HepG2 (cell line): ENCODE measurements around the gene UACA. TPM values are rescaled to one million over a fixed set of nuclear protein-coding genes. Genes with fewer than 3 reads are reported as not detected.

Experiments
- ATAC-seq: fragments of 200-7000 bp; cut with Tn5 transposase; 3 replicates; pipeline ENCODE4 v1.9.1; 2020; ENCODE audit warnings: mild to moderate bottlenecking, moderate library complexity
- BruUV-seq: library from RNA; stranded (reverse); fragments of 400-500 nt; replicated peaks from 2 replicates; lab custom pipeline; 2021; lab: Mats Ljungman, UMichigan
- CTCF ChIA-PET: fragments of 300-600 bp; formaldehyde crosslinking; extraction: SDS; loops from one replicate; lab custom pipeline; 2021; ENCODE audit warnings: low total read pairs, inconsistent platforms, low intra/inter-chr PET ratio; lab: Yijun Ruan, JAX
- POLR2A ChIA-PET: fragments of 350-600 bp; sonication (Branson Sonifier 250); formaldehyde crosslinking; loops from one replicate; lab custom pipeline; 2020; ENCODE audit warnings: antibody characterized with exemption, inconsistent platforms; lab: Yijun Ruan, JAX
- DNase-seq: peaks from one replicate; pipeline ENCODE4 v3.0.0-alpha.2; 2015; ENCODE audit warnings: low spot score
- FAIRE-seq: peaks from 3 replicates; lab custom pipeline; 2011; peaks lifted over from hg19 to GRCh38; lab: Jason Lieb, UNC
- H2AFZ ChIP-seq: one replicate; pipeline ENCODE4 v1.6.1; 2011; ENCODE audit warnings: low read length, inconsistent platforms
- H3K27ac ChIP-seq: fragments of 300-600 bp; 3 replicates; pipeline ENCODE4 v1.8.0; 2011; ENCODE audit warnings: mixed run types, mild to moderate bottlenecking, mixed read lengths, low read length, inconsistent platforms; ENCODE audit not compliant: insufficient read depth; ENCODE audit errors: extremely low read length
- H3K27me3 ChIP-seq, 2 experiments: fragments of 200-600 bp in 1 of 2; 2 replicates in 1 of 2; 3 replicates in 1 of 2; pipeline versions ENCODE4 v1.6.0 to v1.8.0; 2011; ENCODE audit warnings: low read length in 2 of 2, mild to moderate bottlenecking in 2 of 2, moderate library complexity in 2 of 2, inconsistent platforms in 1 of 2; ENCODE audit not compliant: insufficient read depth in 2 of 2, control insufficient read depth in 1 of 2
- H3K36me3 ChIP-seq, 2 experiments: fragments of 200-600 bp in 1 of 2; replicated peaks in 1 of 2; 2 replicates in 1 of 2; 3 replicates in 1 of 2; pipeline versions ENCODE4 v1.5.1 to v1.8.0; 2011; ENCODE audit warnings: low read length in 2 of 2, inconsistent platforms in 1 of 2; ENCODE audit not compliant: insufficient read depth in 2 of 2, control insufficient read depth in 1 of 2
- H3K4me1 ChIP-seq: 2 replicates; pipeline ENCODE4 v1.5.1; 2012; ENCODE audit warnings: low read length, inconsistent platforms; ENCODE audit not compliant: insufficient read depth
- H3K4me2 ChIP-seq: 2 replicates; pipeline ENCODE4 v1.6.0; 2011; ENCODE audit warnings: low read depth, low read length, inconsistent platforms
- H3K4me3 ChIP-seq, 3 experiments: fragments of 200-600 bp in 1 of 3; sonication (generic), shearing (Covaris generic) in 1 of 3; replicated peaks in 1 of 3; 2 replicates each; pipeline ENCODE4 v1.5.1; 2011 to 2016; ENCODE audit warnings: low read length in 3 of 3, inconsistent platforms in 2 of 3, low read depth in 2 of 3, mild to moderate bottlenecking in 2 of 3, control low read depth in 1 of 3, mixed read lengths in 1 of 3; ENCODE audit not compliant: insufficient read depth in 1 of 3
- H3K79me2 ChIP-seq: one replicate; pipeline ENCODE4 v1.6.1; 2011; ENCODE audit warnings: low read length, inconsistent platforms; ENCODE audit not compliant: insufficient read depth
- H3K9ac ChIP-seq: 2 replicates; pipeline ENCODE4 v1.6.0; 2011; ENCODE audit warnings: mild to moderate bottlenecking, low read depth, low read length, inconsistent platforms; ENCODE audit not compliant: insufficient read depth
- H3K9me3 ChIP-seq: 2 replicates; pipeline ENCODE4 v1.5.1; 2012; ENCODE audit warnings: mild to moderate bottlenecking, low read length
- H4K20me1 ChIP-seq: 2 replicates; pipeline ENCODE4 v1.6.0; 2011; ENCODE audit warnings: inconsistent platforms, mild to moderate bottlenecking, low read length, moderate library complexity; ENCODE audit not compliant: insufficient read depth
- AKAP8 ChIP-seq: sonication (generic); formaldehyde crosslinking; IDR thresholded peaks from 2 replicates; pipeline ENCODE4 v1.5.1; 2020; ENCODE audit warnings: mild to moderate bottlenecking, missing genetic modification reagents
- HDAC6 ChIP-seq: fragments of 200-600 bp; sonication (generic); IDR thresholded peaks from 2 replicates; pipeline ENCODE4 v1.7.0; 2017; ENCODE audit warnings: mild to moderate bottlenecking, antibody characterized with exemption, low read length, low read depth
- SCMH1 ChIP-seq: sonication (generic); formaldehyde crosslinking; IDR thresholded peaks from 2 replicates; pipeline ENCODE4 v1.9.0; 2021; ENCODE audit warnings: missing genetic modification reagents, mild to moderate bottlenecking, borderline replicate concordance
- SETDB1 ChIP-seq: sonication (generic); formaldehyde crosslinking; IDR thresholded peaks from 2 replicates; pipeline ENCODE4 v1.5.1; 2020; ENCODE audit warnings: missing genetic modification reagents, mild to moderate bottlenecking, borderline replicate concordance
- WGBS: methylation state at CpG from one replicate; pipeline ENCODE4 v1.1.6; 2017; ENCODE audit warnings: low lambda C conversion rate; 5-methylcytosine and 5-hydroxymethylcytosine counted together
- in situ Hi-C: cut with HindIII; loops from 2 replicates; pipeline ENCODE4 v1.10.0; 2017; ENCODE audit warnings: low pct_unique_long_range_greater_than_20kb; ENCODE audit not compliant: extremely low pct_ligation_motif_present
- intact Hi-C: fragments of 100-400 bp; cut with micrococcal nuclease; formaldehyde crosslinking; loops from one replicate; pipeline ENCODE4 v1.10.0; 2022; ENCODE audit not compliant: unreplicated experiment
- polyA plus RNA-seq, 8 experiments: library from polyadenylated mRNA; depleted of rRNA in 3 of 8; stranded (reverse) in 7 of 8; unstranded in 1 of 8; fragments of >200 nt; fragmentation: Illumina TruSeq in 4 of 8; extraction: Trizol in 4 of 8; gene quantifications; 2 replicates each; pipeline versions ENCODE4 v1.2.1 to v1.2.3, GENCODE V29; 2011 to 2016; ENCODE audit warnings: low read depth in 4 of 8, missing spikeins in 1 of 8, mixed read lengths in 1 of 8; ENCODE audit not compliant: insufficient read depth in 1 of 8
- total RNA-seq, 5 experiments: library from RNA; depleted of rRNA; stranded (reverse); fragments of >200 nt; fragmentation: Illumina TruSeq; extraction: Trizol; gene quantifications; 2 replicates each; pipeline ENCODE4 v1.2.3, GENCODE V29; 2016; ENCODE audit warnings: low read depth in 1 of 5
- TF ChIP-seq, protein P1 (sequence below): sonication (generic); formaldehyde crosslinking; IDR thresholded peaks from 2 replicates; pipeline ENCODE4 v1.5.1; 2020; ENCODE audit warnings: mild to moderate bottlenecking, missing genetic modification reagents, moderate library complexity
- TF ChIP-seq, protein P2 (sequence below): sonication (generic); formaldehyde crosslinking; IDR thresholded peaks from 2 replicates; pipeline ENCODE4 v1.5.0; 2020; ENCODE audit warnings: mild to moderate bottlenecking, missing genetic modification reagents, moderate library complexity
- TF ChIP-seq, protein P3 (sequence below), 2 experiments: sonication (generic) in 1 of 2; formaldehyde crosslinking in 1 of 2; IDR thresholded peaks; 2 replicates each; pipeline versions ENCODE4 v1.4.0 to v1.6.1; 2016 to 2020; ENCODE audit warnings: borderline replicate concordance in 1 of 2, low read depth in 1 of 2, mild to moderate bottlenecking in 1 of 2, missing genetic modification reagents in 1 of 2

UACA gene
- total and polyA plus RNA-seq, 2 of the 13 experiments (the other 11 are each of a cell fraction or from before 2014, with no cell fraction given) = 17.8 to 39.2 TPM

DNA sequence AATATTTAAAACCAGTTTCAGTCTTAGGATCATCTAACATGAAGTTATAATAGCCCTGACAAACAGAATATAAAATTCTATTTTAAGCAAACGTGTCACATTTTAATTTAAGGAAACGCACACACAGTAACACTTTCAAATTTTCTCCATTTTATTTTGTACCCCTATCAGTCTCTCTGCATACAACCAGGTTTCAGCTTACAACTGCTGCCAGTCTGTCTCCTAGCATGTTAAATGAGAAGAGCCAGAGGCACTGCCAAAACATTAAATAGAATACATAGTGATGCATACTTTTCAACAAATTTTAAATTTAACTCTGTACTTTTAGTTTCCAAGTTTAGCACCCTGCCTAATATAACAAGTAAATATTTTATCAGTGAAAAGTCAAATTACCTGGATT lies 60.8 kb downstream of the UACA start:
- intact Hi-C loops = no loop called here
- ChIA-PET POLR2A (no interaction called here), CTCF (no interaction called here)
- Histone ChIP-seq H3K79me2 (peaks cover 3% of the 10 kb centered on the region), H3K4me3 (no peak overlapping the region), H3K27ac (no peak overlapping the region), H3K9ac (no peak overlapping the region), H3K27me3 (no peaks in the 10 kb centered on the region), H2AFZ (no peak overlapping the region), H3K4me2 (no peak overlapping the region), H3K4me1 (peaks cover 16% of the 10 kb centered on the region), H4K20me1 (peaks cover 3% of the 10 kb centered on the region; the same call in 1 of the 2 replicates), H3K9me3 (no peaks in the 10 kb centered on the region), H3K36me3 (no peaks in the 10 kb centered on the region)
- in situ Hi-C loops = no loop called here
- no peak for FAIRE-seq
- BruUV-seq = no TSS peak
- DNase-seq = no peak
- 98% methylated on average over 2 of the region's 2 CpGs for WGBS
- no peak for ATAC-seq
- no peak for TF ChIP-seq SETDB1

DNA sequence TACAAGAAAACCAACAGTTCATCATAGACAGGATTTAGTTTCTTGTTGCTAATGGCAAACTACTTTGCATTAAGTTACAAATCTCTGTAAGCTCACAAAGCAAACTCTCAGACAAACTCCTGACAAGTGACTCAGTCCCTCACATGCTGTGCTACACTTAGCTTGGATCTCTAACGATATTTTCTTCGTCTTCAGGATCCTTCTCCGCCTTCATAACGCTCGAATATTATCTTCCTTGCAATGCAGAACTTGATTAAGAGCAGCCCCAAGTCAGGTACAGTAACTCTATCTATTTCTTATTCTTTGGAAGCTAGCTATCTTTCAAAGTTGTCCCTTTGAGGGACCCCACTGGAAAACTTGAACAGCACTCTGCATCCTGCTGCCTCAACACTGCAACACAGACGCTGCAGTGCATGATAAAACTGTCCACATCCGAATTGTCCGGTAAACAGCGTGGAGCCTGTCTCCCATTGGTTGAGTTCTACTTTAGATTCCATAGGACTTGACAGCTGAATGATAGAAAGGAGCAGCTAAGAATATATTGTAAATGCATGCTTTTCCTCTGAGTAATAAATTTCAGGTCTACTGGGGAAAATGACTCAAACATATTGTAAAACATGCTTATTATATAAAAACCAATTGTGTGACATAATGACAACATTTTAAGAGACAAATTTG lies 61.3 kb downstream of the UACA start:
- ATAC-seq (no peak), DNase-seq (no peak), FAIRE-seq (no peak)
- H4K20me1 ChIP-seq = peaks cover 3% of the 10 kb centered on the region; the same call in 1 of the 2 replicates
- H3K4me1 ChIP-seq = peaks cover 16% of the 10 kb centered on the region
- no peak overlapping the region for H2AFZ ChIP-seq
- 95% methylated on average over 9 of the region's 9 CpGs for WGBS
- peaks cover 0 to 2% of the 10 kb centered on the region in 2 experiments; a peak in 1 of 5 replicates for H3K36me3 ChIP-seq
- H3K4me3 ChIP-seq = no peak overlapping the region
- in situ Hi-C loops = no loop called here
- intact Hi-C loops = no loop called here
- H3K79me2 ChIP-seq = peaks cover 3% of the 10 kb centered on the region
- ChIA-PET POLR2A (no interaction called here), CTCF (no interaction called here)
- H3K4me2 ChIP-seq = no peak overlapping the region
- no TSS peak for BruUV-seq
- no peaks in the 10 kb centered on the region for H3K27me3 ChIP-seq
- H3K9me3 ChIP-seq = no peaks in the 10 kb centered on the region
- H3K27ac ChIP-seq = no peak overlapping the region
- no peak overlapping the region for H3K9ac ChIP-seq
- TF ChIP-seq, protein P1, sequence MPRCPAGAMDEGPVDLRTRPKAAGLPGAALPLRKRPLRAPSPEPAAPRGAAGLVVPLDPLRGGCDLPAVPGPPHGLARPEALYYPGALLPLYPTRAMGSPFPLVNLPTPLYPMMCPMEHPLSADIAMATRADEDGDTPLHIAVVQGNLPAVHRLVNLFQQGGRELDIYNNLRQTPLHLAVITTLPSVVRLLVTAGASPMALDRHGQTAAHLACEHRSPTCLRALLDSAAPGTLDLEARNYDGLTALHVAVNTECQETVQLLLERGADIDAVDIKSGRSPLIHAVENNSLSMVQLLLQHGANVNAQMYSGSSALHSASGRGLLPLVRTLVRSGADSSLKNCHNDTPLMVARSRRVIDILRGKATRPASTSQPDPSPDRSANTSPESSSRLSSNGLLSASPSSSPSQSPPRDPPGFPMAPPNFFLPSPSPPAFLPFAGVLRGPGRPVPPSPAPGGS (CRISPR knock-in tag) = no peak
- no peak for TF ChIP-seq AKAP8 (CRISPR knock-in tag)
- TF ChIP-seq SCMH1 = no peak
- TF ChIP-seq, protein P2, sequence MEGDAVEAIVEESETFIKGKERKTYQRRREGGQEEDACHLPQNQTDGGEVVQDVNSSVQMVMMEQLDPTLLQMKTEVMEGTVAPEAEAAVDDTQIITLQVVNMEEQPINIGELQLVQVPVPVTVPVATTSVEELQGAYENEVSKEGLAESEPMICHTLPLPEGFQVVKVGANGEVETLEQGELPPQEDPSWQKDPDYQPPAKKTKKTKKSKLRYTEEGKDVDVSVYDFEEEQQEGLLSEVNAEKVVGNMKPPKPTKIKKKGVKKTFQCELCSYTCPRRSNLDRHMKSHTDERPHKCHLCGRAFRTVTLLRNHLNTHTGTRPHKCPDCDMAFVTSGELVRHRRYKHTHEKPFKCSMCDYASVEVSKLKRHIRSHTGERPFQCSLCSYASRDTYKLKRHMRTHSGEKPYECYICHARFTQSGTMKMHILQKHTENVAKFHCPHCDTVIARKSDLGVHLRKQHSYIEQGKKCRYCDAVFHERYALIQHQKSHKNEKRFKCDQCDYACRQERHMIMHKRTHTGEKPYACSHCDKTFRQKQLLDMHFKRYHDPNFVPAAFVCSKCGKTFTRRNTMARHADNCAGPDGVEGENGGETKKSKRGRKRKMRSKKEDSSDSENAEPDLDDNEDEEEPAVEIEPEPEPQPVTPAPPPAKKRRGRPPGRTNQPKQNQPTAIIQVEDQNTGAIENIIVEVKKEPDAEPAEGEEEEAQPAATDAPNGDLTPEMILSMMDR (CRISPR knock-in tag) = no peak
- TF ChIP-seq HDAC6 = no peak
- TF ChIP-seq, protein P3, sequence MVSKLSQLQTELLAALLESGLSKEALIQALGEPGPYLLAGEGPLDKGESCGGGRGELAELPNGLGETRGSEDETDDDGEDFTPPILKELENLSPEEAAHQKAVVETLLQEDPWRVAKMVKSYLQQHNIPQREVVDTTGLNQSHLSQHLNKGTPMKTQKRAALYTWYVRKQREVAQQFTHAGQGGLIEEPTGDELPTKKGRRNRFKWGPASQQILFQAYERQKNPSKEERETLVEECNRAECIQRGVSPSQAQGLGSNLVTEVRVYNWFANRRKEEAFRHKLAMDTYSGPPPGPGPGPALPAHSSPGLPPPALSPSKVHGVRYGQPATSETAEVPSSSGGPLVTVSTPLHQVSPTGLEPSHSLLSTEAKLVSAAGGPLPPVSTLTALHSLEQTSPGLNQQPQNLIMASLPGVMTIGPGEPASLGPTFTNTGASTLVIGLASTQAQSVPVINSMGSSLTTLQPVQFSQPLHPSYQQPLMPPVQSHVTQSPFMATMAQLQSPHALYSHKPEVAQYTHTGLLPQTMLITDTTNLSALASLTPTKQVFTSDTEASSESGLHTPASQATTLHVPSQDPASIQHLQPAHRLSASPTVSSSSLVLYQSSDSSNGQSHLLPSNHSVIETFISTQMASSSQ (IDR thresholded peaks at IDR 0.05; ENCODE audit: low read depth) = no peak
- TF ChIP-seq, protein P3 (CRISPR knock-in tag; IDR thresholded peaks at IDR 0.05; ENCODE audit: borderline replicate concordance) = no peak
